ENCODE measurements around the gene INPP5B. TPM values are rescaled to one million over a fixed set of nuclear protein-coding genes. Genes with fewer than 3 reads are reported as not detected.

Gene INPP5B
- total and polyA plus RNA-seq, 2 of the 13 experiments (the other 11 are each of a cell fraction or from before 2014, with no cell fraction given), result 9.0 to 9.8 TPM

GRCh38 chr1:37914719-37915475 is 32.0 kb downstream of the INPP5B start (continued):
- TF ChIP-seq ZUFSP (CRISPR knock-in tag; IDR thresholded peaks at IDR 0.05; ENCODE audit: borderline replicate concordance), result no peak
- no peak for TF ChIP-seq SNAI1 (CRISPR knock-in tag; IDR thresholded peaks at IDR 0.05; ENCODE audit: borderline replicate concordance)
- TF ChIP-seq ZBTB46 (CRISPR knock-in tag; IDR thresholded peaks at IDR 0.05; ENCODE audit: borderline replicate concordance), result no peak
- TF ChIP-seq ZNF18 (CRISPR knock-in tag; IDR thresholded peaks at IDR 0.05; ENCODE audit: insufficient replicate concordance), result no peak
- TF ChIP-seq PITX1 (CRISPR knock-in tag; IDR thresholded peaks at IDR 0.05), result 0 out of 2 replicates have a peak, but pooled peaks have one; percentile 67
- no peak for TF ChIP-seq HES4 (CRISPR knock-in tag; IDR thresholded peaks at IDR 0.05; ENCODE audit: borderline replicate concordance)
- no peak for TF ChIP-seq ZNF564 (CRISPR knock-in tag; IDR thresholded peaks at IDR 0.05)
- TF ChIP-seq ZNF12 (CRISPR knock-in tag; IDR thresholded peaks at IDR 0.05), result no peak
- no peak for TF ChIP-seq WIZ (CRISPR knock-in tag; IDR thresholded peaks at IDR 0.05)
- TF ChIP-seq NR1H2 (CRISPR knock-in tag; IDR thresholded peaks at IDR 0.05; ENCODE audit: borderline replicate concordance, low read depth), result no peak
- no peak for TF ChIP-seq ZNF776 (CRISPR knock-in tag; IDR thresholded peaks at IDR 0.05)
- no peak for TF ChIP-seq ZNF770 (CRISPR knock-in tag; IDR thresholded peaks at IDR 0.05)
- TF ChIP-seq ELK4 (CRISPR knock-in tag; IDR thresholded peaks at IDR 0.05; ENCODE audit: borderline replicate concordance), result no peak
- peak; percentile 61; the same call in 1 of the 2 replicates for TF ChIP-seq TBX2 (CRISPR knock-in tag; IDR thresholded peaks at IDR 0.05; ENCODE audit: borderline replicate concordance)
- TF ChIP-seq KAT7 (CRISPR knock-in tag; IDR thresholded peaks at IDR 0.05; ENCODE audit: borderline replicate concordance), result no peak
- no peak for TF ChIP-seq ZFP37 (CRISPR knock-in tag; IDR thresholded peaks at IDR 0.05; ENCODE audit: borderline replicate concordance)
- TF ChIP-seq ZNF792 (CRISPR knock-in tag; IDR thresholded peaks at IDR 0.05), result peak; percentile 94
- no peak for TF ChIP-seq MEIS1 (CRISPR knock-in tag; IDR thresholded peaks at IDR 0.05; ENCODE audit: borderline replicate concordance)
- no peak for TF ChIP-seq FOXP1 (IDR thresholded peaks at IDR 0.05)
- peak; percentile 88 for TF ChIP-seq FOXP1 (CRISPR knock-in tag; IDR thresholded peaks at IDR 0.05)
- no peak for TF ChIP-seq KMT2A (CRISPR knock-in tag; IDR thresholded peaks at IDR 0.05)
